Sigmoid colon (tissue), 4 donors: ENCODE results near the gene CALHM3.

Source experiments
- CTCF ChIP-seq, 4 experiments: fragments of 450-650 bp in 3 of 4; fragments of 200-600 bp in 1 of 4; IDR thresholded peaks; one replicate each; pipeline ENCODE4 v1.5.1; 2016 to 2019; ENCODE audit warnings: antibody characterized with exemption in 4 of 4, mild to moderate bottlenecking in 3 of 4, moderate library complexity in 2 of 4
- EP300 ChIP-seq, 4 donors: sonication (generic); formaldehyde crosslinking; IDR thresholded peaks; one replicate each; pipeline ENCODE4 v1.6.1; 2017; ENCODE audit warnings: antibody characterized with exemption in 4 of 4
- POLR2A ChIP-seq, 2 donors: fragments of 450-650 bp; IDR thresholded peaks; one replicate each; pipeline ENCODE4 v1.6.1; 2016; ENCODE audit warnings: antibody characterized with exemption in 2 of 2, mild to moderate bottlenecking in 2 of 2, moderate library complexity in 2 of 2
- POLR2AphosphoS5 ChIP-seq, 4 donors: sonication (generic); formaldehyde crosslinking; IDR thresholded peaks; one replicate each; pipeline ENCODE4 v1.6.1; 2017; ENCODE audit warnings: antibody characterized with exemption in 4 of 4

GRCh38 chr10:103480521-103480920, 1.5 kb upstream of the CALHM3 start:
- TF ChIP-seq CTCF (IDR thresholded peaks at IDR 0.05): no peak
- TF ChIP-seq POLR2A (IDR thresholded peaks at IDR 0.05): no peak
- TF ChIP-seq POLR2AphosphoS5 (IDR thresholded peaks at IDR 0.05): no peak
- TF ChIP-seq EP300 (IDR thresholded peaks at IDR 0.05): no peak
